T-helper 9 cell (primary cell): ENCODE results near the gene MAPK7.

Experiments
- DNase-seq: peaks from one replicate; pipeline ENCODE4 v3.0.0-alpha.2; 2020

Gene MAPK7

GRCh38 chr17:19381741-19382444 is 3.6 kb downstream of the MAPK7 start:
- DNase-seq = no peak

- DNase-seq = no peak
These were observed 4.5 kb downstream of the MAPK7 start for GRCh38 chr17:19382531-19383444.

GRCh38 chr17:19383681-19384470 is 5.6 kb downstream of the MAPK7 start:
- no peak for DNase-seq

GRCh38 chr17:19384723-19385391 is 6.6 kb downstream of the MAPK7 start:
- no peak for DNase-seq

GRCh38 chr17:19385521-19385983 is 7.3 kb downstream of the MAPK7 start:
- DNase-seq = no peak

GRCh38 chr17:19386051-19386929 is 8.0 kb downstream of the MAPK7 start:
- DNase-seq = no peak

- DNase-seq = no peak
These were observed 8.9 kb downstream of the MAPK7 start, which contains the start of gene MFAP4 for GRCh38 chr17:19386974-19387920. Gene MFAP4, minus strand, starts transcription at chr17:19387190. Its CDS starts 35 bp downstream, at chr17:19387155.

- DNase-seq = no peak
These were observed 9.7 kb downstream of the MAPK7 start for GRCh38 chr17:19387921-19388521.

- no peak for DNase-seq
These were observed 10.8 kb downstream of the MAPK7 start for GRCh38 chr17:19388791-19389785.

GRCh38 chr17:19390951-19391350 is 12.7 kb downstream of the MAPK7 start:
- no peak for DNase-seq

- no peak for DNase-seq
These were observed 13.1 kb downstream of the MAPK7 start for GRCh38 chr17:19391432-19391831.

GRCh38 chr17:19392303-19392702 is 14.0 kb downstream of the MAPK7 start:
- DNase-seq = no peak

- no peak for DNase-seq
These were observed 19.3 kb downstream of the MAPK7 start for GRCh38 chr17:19397556-19398041.

GRCh38 chr17:19398301-19399181 is 20.2 kb downstream of the MAPK7 start:
- DNase-seq = no peak

GRCh38 chr17:19399750-19400450 is 21.6 kb downstream of the MAPK7 start:
- no peak for DNase-seq

- DNase-seq = no peak
These were observed 23.2 kb downstream of the MAPK7 start for GRCh38 chr17:19401321-19402010.
